IPS DF 6.9 (cell line): Measurements from ENCODE around the gene SHISA2.

Source experiments
- DNase-seq: peaks from one replicate; pipeline ENCODE4 v3.0.0-alpha.2; 2013; ENCODE audit warnings: low read depth, low spot score
- H3K27ac ChIP-seq: one replicate; pipeline ENCODE4 v1.5.1; 2013; ENCODE audit warnings: low read length, control low read depth
- H3K27me3 ChIP-seq: 2 replicates; pipeline ENCODE4 v1.6.1; 2013; ENCODE audit warnings: mild to moderate bottlenecking, low read length; ENCODE audit not compliant: control insufficient read depth, insufficient read depth
- H3K36me3 ChIP-seq: 2 replicates; pipeline ENCODE4 v1.6.1; 2013; ENCODE audit warnings: low read length; ENCODE audit not compliant: control insufficient read depth, insufficient read depth
- H3K4me1 ChIP-seq: 2 replicates; pipeline ENCODE4 v1.6.1; 2013; ENCODE audit warnings: low read length; ENCODE audit not compliant: control insufficient read depth, insufficient read depth
- H3K4me3 ChIP-seq: 2 replicates; pipeline ENCODE4 v1.5.1; 2013; ENCODE audit warnings: mild to moderate bottlenecking, low read length
- H3K9me3 ChIP-seq: 2 replicates; pipeline ENCODE4 v1.6.1; 2013; ENCODE audit warnings: low read length, inconsistent platforms; ENCODE audit not compliant: control insufficient read depth, insufficient read depth
- WGBS: extraction: QIAGEN DNeasy Blood & Tissue Kit; methylation state at CpG from one replicate; pipeline ENCODE4 v1.1.7; 2013; ENCODE audit warnings: mixed read lengths, missing lambda C conversion rate; ENCODE audit not compliant: insufficient read length, insufficient coverage; 5-methylcytosine and 5-hydroxymethylcytosine counted together

SHISA2 gene

GRCh38 chr13:26034018-26034417 lies 17.8 kb downstream of the SHISA2 start:
- DNase-seq: no peak
- no peaks in the 10 kb centered on the region for H3K36me3 ChIP-seq
- no peaks in the 10 kb centered on the region for H3K27me3 ChIP-seq
- no peak overlapping the region for H3K27ac ChIP-seq
- H3K4me3 ChIP-seq: no peak overlapping the region
- WGBS: no CpG with 5 or more reads among the region's 3 CpGs
- H3K4me1 ChIP-seq: no peaks in the 10 kb centered on the region
- H3K9me3 ChIP-seq: no peaks in the 10 kb centered on the region

- no peaks in the 10 kb centered on the region for H3K9me3 ChIP-seq
- H3K27me3 ChIP-seq: no peaks in the 10 kb centered on the region
- H3K27ac ChIP-seq: no peak overlapping the region
- no peak for DNase-seq
- no peak overlapping the region for H3K4me3 ChIP-seq
- no CpG with 5 or more reads among the region's 4 CpGs for WGBS
- H3K36me3 ChIP-seq: no peaks in the 10 kb centered on the region
- H3K4me1 ChIP-seq: no peaks in the 10 kb centered on the region
Observed at GRCh38 chr13:26030331-26030730, 21.5 kb downstream of the SHISA2 start.

- no CpG with 5 or more reads among the region's 4 CpGs for WGBS
- DNase-seq: no peak
- H3K4me3 ChIP-seq: no peak overlapping the region
Observed at GRCh38 chr13:26029581-26030136, 22.2 kb downstream of the SHISA2 start.

GRCh38 chr13:26026211-26026610 lies 25.6 kb downstream of the SHISA2 start:
- Histone ChIP-seq H3K27ac (no peak overlapping the region), H3K4me3 (no peak overlapping the region), H3K4me1 (no peaks in the 10 kb centered on the region), H3K36me3 (no peaks in the 10 kb centered on the region), H3K9me3 (no peaks in the 10 kb centered on the region), H3K27me3 (no peaks in the 10 kb centered on the region)
- no CpG with 5 or more reads among the region's 4 CpGs for WGBS
- no peak for DNase-seq

More at GRCh38 chr13:26029581-26030136, 22.2 kb downstream of the SHISA2 start:
- Histone ChIP-seq H3K4me1 (no peaks in the 10 kb centered on the region), H3K9me3 (no peaks in the 10 kb centered on the region), H3K36me3 (no peaks in the 10 kb centered on the region), H3K27me3 (no peaks in the 10 kb centered on the region), H3K27ac (no peak overlapping the region)

- DNase-seq: no peak
- Histone ChIP-seq H3K4me3 (no peak overlapping the region), H3K27ac (no peak overlapping the region), H3K9me3 (no peaks in the 10 kb centered on the region), H3K4me1 (no peaks in the 10 kb centered on the region), H3K36me3 (no peaks in the 10 kb centered on the region), H3K27me3 (no peaks in the 10 kb centered on the region)
- no CpG with 5 or more reads among the region's 4 CpGs for WGBS
Observed at GRCh38 chr13:26025771-26026170, 26.0 kb downstream of the SHISA2 start.

GRCh38 chr13:26025196-26025595 lies 26.6 kb downstream of the SHISA2 start:
- Histone ChIP-seq H3K36me3 (no peaks in the 10 kb centered on the region), H3K4me1 (no peaks in the 10 kb centered on the region), H3K27ac (no peak overlapping the region), H3K27me3 (no peaks in the 10 kb centered on the region), H3K4me3 (no peak overlapping the region), H3K9me3 (no peaks in the 10 kb centered on the region)
- DNase-seq: no peak
- no CpG with 5 or more reads among the region's 12 CpGs for WGBS

- Histone ChIP-seq H3K4me1 (no peaks in the 10 kb centered on the region), H3K27ac (no peak overlapping the region), H3K9me3 (no peaks in the 10 kb centered on the region), H3K4me3 (no peak overlapping the region), H3K36me3 (no peaks in the 10 kb centered on the region), H3K27me3 (no peaks in the 10 kb centered on the region)
- DNase-seq: no peak
- whole genome bisulfite sequencing: no CpG with 5 or more reads among the region's 9 CpGs
Observed at GRCh38 chr13:26024558-26024957, 27.3 kb downstream of the SHISA2 start.

GRCh38 chr13:26022538-26023292 lies 29.1 kb downstream of the SHISA2 start:
- peaks cover 2% of the 10 kb centered on the region; the same call in 1 of the 2 replicates for H3K4me1 ChIP-seq
- no peak for DNase-seq
- no peaks in the 10 kb centered on the region for H3K36me3 ChIP-seq
- H3K27ac ChIP-seq: no peak overlapping the region
- H3K9me3 ChIP-seq: no peaks in the 10 kb centered on the region
- no peaks in the 10 kb centered on the region for H3K27me3 ChIP-seq
- no peak overlapping the region for H3K4me3 ChIP-seq
- WGBS: no CpG with 5 or more reads among the region's 13 CpGs

- Histone ChIP-seq H3K27me3 (no peaks in the 10 kb centered on the region), H3K27ac (no peak overlapping the region), H3K9me3 (no peaks in the 10 kb centered on the region), H3K4me3 (no peak overlapping the region), H3K36me3 (no peaks in the 10 kb centered on the region), H3K4me1 (peaks cover 2% of the 10 kb centered on the region; the same call in 1 of the 2 replicates)
- WGBS: no CpG with 5 or more reads among the region's 3 CpGs
- no peak for DNase-seq
Observed at GRCh38 chr13:26021956-26022355, 29.9 kb downstream of the SHISA2 start.

- no peaks in the 10 kb centered on the region for H3K27me3 ChIP-seq
- H3K27ac ChIP-seq: no peak overlapping the region
- no peak for DNase-seq
- H3K36me3 ChIP-seq: no peaks in the 10 kb centered on the region
- H3K9me3 ChIP-seq: no peaks in the 10 kb centered on the region
- WGBS: no CpG with 5 or more reads among the region's 2 CpGs
- H3K4me1 ChIP-seq: peaks cover 2% of the 10 kb centered on the region; the same call in 1 of the 2 replicates
- H3K4me3 ChIP-seq: no peak overlapping the region
Observed at GRCh38 chr13:26021516-26021915, 30.3 kb downstream of the SHISA2 start.

- no peak overlapping the region for H3K4me3 ChIP-seq
- no peaks in the 10 kb centered on the region for H3K36me3 ChIP-seq
- no peaks in the 10 kb centered on the region for H3K27me3 ChIP-seq
- H3K27ac ChIP-seq: no peak overlapping the region
- WGBS: no CpG with 5 or more reads among the region's 7 CpGs
- DNase-seq: no peak
- H3K4me1 ChIP-seq: peaks cover 2% of the 10 kb centered on the region; the same call in 1 of the 2 replicates
- no peaks in the 10 kb centered on the region for H3K9me3 ChIP-seq
Observed at GRCh38 chr13:26020891-26021290, 30.9 kb downstream of the SHISA2 start.
